Calu3 (cell line): ENCODE data around the gene FAHD1. TPM values are rescaled to one million over a fixed set of nuclear protein-coding genes. Genes with fewer than 3 reads are reported as not detected.

ENCODE experiments used
- Bru-seq: library from RNA; stranded (reverse); fragments of 400-500 nt; gene quantifications from one replicate; lab custom pipeline; 2021; lab: Mats Ljungman, UMichigan
- BruChase-seq, 2 experiments: library from RNA; stranded (reverse); fragments of 400-500 nt; gene quantifications; one replicate each; lab custom pipeline; 2021; lab: Mats Ljungman, UMichigan
- BruUV-seq: library from RNA; stranded (reverse); fragments of 400-500 nt; replicated peaks from 2 replicates; lab custom pipeline; 2021; lab: Mats Ljungman, UMichigan
- CTCF ChIA-PET: fragments of 300-600 bp; sonication (Branson Sonifier 250); formaldehyde crosslinking; loops from one replicate; lab custom pipeline; 2022; ENCODE audit warnings: antibody characterized with exemption; lab: Charles Lee
- DNase-seq: peaks from one replicate; pipeline ENCODE4 v3.0.0; 2022
- H3K27ac Mint-ChIP-seq: one replicate; pipeline ENCODE4 v1.8.0; 2022; ENCODE audit warnings: mixed read lengths; ENCODE audit not compliant: unreplicated experiment
- H3K27me3 Mint-ChIP-seq: one replicate; pipeline ENCODE4 v1.8.0; 2022; ENCODE audit warnings: mixed read lengths; ENCODE audit not compliant: unreplicated experiment
- H3K36me3 Mint-ChIP-seq: one replicate; pipeline ENCODE4 v1.8.0; 2022; ENCODE audit warnings: mild to moderate bottlenecking, moderate library complexity, mixed read lengths; ENCODE audit not compliant: insufficient read depth, unreplicated experiment
- H3K4me1 Mint-ChIP-seq: one replicate; pipeline ENCODE4 v1.8.0; 2022; ENCODE audit warnings: mild to moderate bottlenecking, low read depth, mixed read lengths; ENCODE audit not compliant: unreplicated experiment
- H3K4me3 Mint-ChIP-seq: one replicate; pipeline ENCODE4 v1.8.0; 2022; ENCODE audit warnings: mild to moderate bottlenecking, low read depth, moderate library complexity, mixed read lengths; ENCODE audit not compliant: unreplicated experiment
- H3K9me3 Mint-ChIP-seq: one replicate; pipeline ENCODE4 v1.8.0; 2022; ENCODE audit warnings: low read depth, mixed read lengths; ENCODE audit not compliant: unreplicated experiment
- CTCF ChIP-seq: fragments of 200-600 bp; IDR thresholded peaks from one replicate; pipeline ENCODE4 v1.8.0; 2022; ENCODE audit warnings: antibody characterized with exemption; ENCODE audit not compliant: unreplicated experiment
- intact Hi-C: fragments of 100-400 bp; cut with micrococcal nuclease; formaldehyde crosslinking; loops from one replicate; pipeline ENCODE4 v1.10.0; 2022; ENCODE audit not compliant: unreplicated experiment
- long read RNA-seq: library from polyadenylated mRNA; stranded (forward); transcript quantifications from one replicate; pipeline ENCODE4 v2.0.0, GENCODE V29; 2022
- total RNA-seq: library from RNA; stranded (reverse); gene quantifications from 2 replicates; pipeline ENCODE4 v1.2.3, GENCODE V29; 2022

The FAHD1 gene
- 33.1 and 43.3 TPM in 2 replicates for total RNA-seq
- percentile 68 among the genes with signal in this experiment for Bru-seq, nascent RNA
- percentile 71 among the genes with signal in this experiment for BruChase-seq, experiment 1, labeled RNA remaining after a 6-hour chase
- BruChase-seq, experiment 2, labeled RNA remaining after a 2-hour chase, result percentile 68 among the genes with signal in this experiment
- long read RNA-seq, transcript FAHD1-203 (1 exons, 1,974 nt), result major isoform, 114 of 116 reads
- long read RNA-seq, partial matches to known transcripts, result 0 of 116 reads
- long read RNA-seq, other reads (novel, unspliced or antisense), result 1 of 116 reads

DNA sequence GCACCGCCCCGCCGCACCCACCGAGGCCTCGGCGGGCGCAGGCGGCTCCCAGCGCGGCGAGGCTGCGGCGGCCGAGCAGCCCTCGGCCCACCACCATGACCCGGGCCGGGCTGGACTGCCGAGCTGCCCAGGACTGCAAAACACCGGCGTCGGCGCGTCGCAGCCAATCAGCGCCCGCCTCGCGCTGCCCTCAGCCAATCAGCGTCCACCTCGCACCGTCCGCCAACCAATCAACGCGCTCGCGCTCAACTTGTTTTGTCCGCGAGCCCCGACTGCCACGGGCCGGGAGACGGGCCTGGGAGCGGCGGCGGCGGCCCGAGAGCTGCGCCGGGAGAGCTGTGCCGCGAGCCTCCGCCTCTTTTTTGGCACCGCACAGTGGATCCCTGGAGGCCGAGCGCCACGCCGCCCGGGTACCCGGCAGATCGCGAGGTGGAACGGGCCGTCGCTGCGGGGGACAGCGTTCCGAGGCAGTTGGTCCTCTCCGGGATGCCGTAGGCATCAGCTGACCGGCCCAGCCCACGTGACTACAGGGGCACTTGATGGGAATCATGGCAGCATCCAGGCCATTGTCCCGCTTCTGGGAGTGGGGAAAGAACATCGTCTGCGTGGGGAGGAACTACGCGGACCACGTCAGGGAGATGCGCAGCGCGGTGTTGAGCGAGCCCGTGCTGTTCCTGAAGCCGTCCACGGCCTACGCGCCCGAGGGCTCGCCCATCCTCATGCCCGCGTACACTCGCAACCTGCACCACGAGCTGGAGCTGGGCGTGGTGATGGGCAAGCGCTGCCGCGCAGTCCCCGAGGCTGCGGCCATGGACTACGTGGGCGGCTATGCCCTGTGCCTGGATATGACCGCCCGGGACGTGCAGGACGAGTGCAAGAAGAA, at the start of gene FAHD1, which contains the start of gene HAGH:
FAHD1 (plus strand) TSS at position 516 of the 883 bp plus-strand sequence; CDS start at position 549, 33 bp downstream.
HAGH (minus strand) TSS at position 135 of the 883 bp plus-strand sequence; CDS start at position 97, 38 bp downstream.
- intact Hi-C loops, result no loop called here
- peaks cover 41% of the 10 kb centered on the region for H3K36me3 Mint-ChIP-seq
- no peaks in the 10 kb centered on the region for H3K4me1 Mint-ChIP-seq
- no TSS peak for BruUV-seq
- CTCF ChIA-PET, result interaction anchor here (0.6 to 1.0 kb wide), 5 partner anchors 31 to 138 kb away, joined by 3 read pairs; partner anchors contain the start of genes MAPK8IP3, NUBP2, RPS2 and SPSB3
- H3K27ac Mint-ChIP-seq, result peak within 1 kb of the TSS; percentile 91
- TF ChIP-seq CTCF, result no peak
- H3K9me3 Mint-ChIP-seq, result no peaks in the 10 kb centered on the region
- H3K4me3 Mint-ChIP-seq, result peak within 1 kb of the TSS; percentile 97
- DNase-seq, result peak; percentile 96
- no peaks in the 10 kb centered on the region for H3K27me3 Mint-ChIP-seq

DNA sequence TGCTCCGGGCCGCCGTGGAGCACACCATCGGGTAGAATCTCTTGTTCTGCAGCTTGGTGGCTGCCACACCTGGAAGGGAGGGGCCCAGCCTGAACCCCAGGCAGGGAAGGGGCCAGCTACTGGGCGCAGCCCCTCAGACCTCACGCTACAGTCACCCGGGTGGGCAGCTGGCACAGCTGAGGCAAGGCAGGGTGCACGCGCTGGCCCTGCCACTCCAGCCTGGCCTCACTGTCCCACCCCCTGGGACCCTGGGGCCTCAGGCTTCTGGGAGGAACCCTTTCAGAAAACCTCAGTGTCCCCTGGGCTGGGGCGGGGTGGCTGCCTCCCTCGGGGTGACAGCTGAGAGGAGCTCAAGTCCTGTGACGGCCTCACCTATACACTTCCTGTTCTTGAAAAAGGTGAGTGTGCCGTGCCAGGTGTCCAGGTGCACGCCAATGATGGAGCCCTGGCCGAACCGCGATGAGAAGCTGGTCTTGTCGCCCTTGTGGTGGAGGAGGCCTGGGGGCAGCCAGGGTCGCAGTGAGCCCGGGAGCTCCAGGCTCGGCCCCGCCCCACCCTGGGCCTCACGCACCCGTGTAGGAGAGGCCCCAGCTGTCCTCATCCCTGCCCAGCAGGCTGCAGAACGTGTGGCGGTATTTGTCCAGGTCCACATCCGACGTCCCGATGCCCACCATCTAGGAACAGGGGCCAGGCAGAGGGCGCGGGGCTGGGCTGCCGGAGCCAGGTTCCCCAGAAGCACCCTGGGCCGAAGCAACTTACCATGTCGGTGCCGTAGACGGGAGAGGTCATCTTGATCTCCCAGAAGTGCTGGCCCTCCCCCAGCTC, 49.4 kb upstream of the FAHD1 start:
- peaks cover 100% of the 10 kb centered on the region for H3K36me3 Mint-ChIP-seq
- H3K27me3 Mint-ChIP-seq, result no peaks in the 10 kb centered on the region
- no peak overlapping the region for H3K27ac Mint-ChIP-seq
- H3K4me3 Mint-ChIP-seq, result no peak overlapping the region
- no peak for DNase-seq
- intact Hi-C loops, result no loop called here
- no TSS peak for BruUV-seq
- H3K9me3 Mint-ChIP-seq, result no peaks in the 10 kb centered on the region
- CTCF ChIA-PET, result interaction anchor here (0.5 kb wide), 1 partner anchor 109 kb away, joined by 4 read pairs; no protein-coding TSS in a partner anchor
- TF ChIP-seq CTCF, result no peak
- peaks cover 13% of the 10 kb centered on the region for H3K4me1 Mint-ChIP-seq

- Mint-ChIP-seq H3K27me3 (no peaks in the 10 kb centered on the region), H3K27ac (peak overlapping the region; percentile 71), H3K9me3 (no peaks in the 10 kb centered on the region), H3K4me1 (peaks cover 13% of the 10 kb centered on the region), H3K36me3 (peaks cover 100% of the 10 kb centered on the region), H3K4me3 (peak overlapping the region; percentile 4)
- TF ChIP-seq CTCF, result no peak
- CTCF ChIA-PET, result interaction anchor here (0.5 kb wide), 1 partner anchor 108 kb away, joined by 4 read pairs; no protein-coding TSS in a partner anchor
- intact Hi-C loops, result no loop called here
- BruUV-seq, result no TSS peak
- no peak for DNase-seq
Observed at GRCh38 chr16:1778200-1779179, 48.5 kb upstream of the FAHD1 start.
